22Rv1 (cell line): Measurements from ENCODE around the gene CASP2.

Source experiments
- CTCF ChIP-seq: fragments of 450-650 bp; IDR thresholded peaks from 2 replicates; pipeline ENCODE4 v1.5.1; 2017; ENCODE audit warnings: mild to moderate bottlenecking
- ZFX ChIP-seq: fragments of 450-650 bp; IDR thresholded peaks from 2 replicates; pipeline ENCODE4 v1.6.1; 2017; ENCODE audit warnings: antibody characterized with exemption, borderline replicate concordance

- TF ChIP-seq CTCF (no peak), ZFX (no peak)
Observed at GRCh38 chr7:143318661-143319060, 30.5 kb downstream of the CASP2 start.
